Stimulated activated naive B cell treated with anti-CD40 and anti-IgM and Interleukin-4, amounts not matched to agents 10 μg/mL and 1 μg/mL and 100 μg/mL, for 72 hours (primary cell): ENCODE measurements around the gene NDUFS8.
A peak's percentile ranks its signal among the peaks of the same experiment; 100 is the strongest.

Experiments
- ATAC-seq, 2 donors: fragments of 150-1000 bp; cut with Tn5 transposase; replicated peaks; 2 replicates each; pipeline ENCODE4 v1.10.0; 2021; ENCODE audit warnings: moderate library complexity in 1 of 2
- DNase-seq: peaks from one replicate; pipeline ENCODE4 v3.0.0; 2021
- H3K27ac Mint-ChIP-seq: one replicate; pipeline ENCODE4 v1.8.0; 2022; ENCODE audit warnings: mild to moderate bottlenecking, mixed read lengths
- H3K27me3 Mint-ChIP-seq, 2 donors: one replicate each; pipeline ENCODE4 v1.8.0; 2022; ENCODE audit warnings: mixed read lengths in 2 of 2
- H3K36me3 Mint-ChIP-seq, 2 donors: one replicate each; pipeline ENCODE4 v1.8.0; 2022; ENCODE audit warnings: mixed read lengths in 2 of 2, mild to moderate bottlenecking in 1 of 2
- H3K4me1 Mint-ChIP-seq, 2 donors: one replicate each; pipeline ENCODE4 v1.8.0; 2022; ENCODE audit warnings: mixed read lengths in 2 of 2, mild to moderate bottlenecking in 1 of 2
- H3K4me3 Mint-ChIP-seq, 2 donors: one replicate each; pipeline ENCODE4 v1.8.0; 2022; ENCODE audit warnings: mild to moderate bottlenecking in 2 of 2, mixed read lengths in 2 of 2, moderate library complexity in 1 of 2
- H3K9me3 Mint-ChIP-seq, 2 donors: one replicate each; pipeline ENCODE4 v1.8.0; 2022; ENCODE audit warnings: mixed read lengths in 2 of 2, mild to moderate bottlenecking in 1 of 2

NDUFS8 gene

GRCh38 chr11:67997475-67997921 is 33.0 kb upstream of the NDUFS8 start:
- no peak for DNase-seq
- no peak overlapping the region for H3K27ac Mint-ChIP-seq
- no peak for ATAC-seq
- H3K4me3 Mint-ChIP-seq: no peak overlapping the region
- peaks cover 39 to 41% of the 10 kb centered on the region in 2 donors for H3K36me3 Mint-ChIP-seq
- no peaks in the 10 kb centered on the region for H3K27me3 Mint-ChIP-seq
- peaks cover 43 to 78% of the 10 kb centered on the region in 2 donors for H3K4me1 Mint-ChIP-seq
- peaks cover 0 to 8% of the 10 kb centered on the region in 2 donors for H3K9me3 Mint-ChIP-seq

- H3K36me3 Mint-ChIP-seq: peaks cover 38 to 46% of the 10 kb centered on the region in 2 donors
- DNase-seq (no peak), ATAC-seq (peak in 1 of 2 donors; percentile 21)
- peak overlapping the region in 1 of 2 donors; percentile 26 for H3K4me3 Mint-ChIP-seq
- peaks cover 0 to 8% of the 10 kb centered on the region in 2 donors for H3K9me3 Mint-ChIP-seq
- no peaks in the 10 kb centered on the region for H3K27me3 Mint-ChIP-seq
- H3K27ac Mint-ChIP-seq: peak overlapping the region; percentile 79
- peaks cover 48 to 84% of the 10 kb centered on the region in 2 donors for H3K4me1 Mint-ChIP-seq
These were observed 32.1 kb upstream of the NDUFS8 start for GRCh38 chr11:67998150-67999045.

- no peak overlapping the region for H3K27ac Mint-ChIP-seq
- peaks cover 0 to 8% of the 10 kb centered on the region in 2 donors for H3K9me3 Mint-ChIP-seq
- no peak for ATAC-seq
- DNase-seq: no peak
- H3K4me3 Mint-ChIP-seq: no peak overlapping the region
- H3K36me3 Mint-ChIP-seq: peaks cover 32 to 40% of the 10 kb centered on the region in 2 donors
- no peaks in the 10 kb centered on the region for H3K27me3 Mint-ChIP-seq
- H3K4me1 Mint-ChIP-seq: peaks cover 47 to 80% of the 10 kb centered on the region in 2 donors
These were observed 31.3 kb upstream of the NDUFS8 start for GRCh38 chr11:67999201-67999629.

GRCh38 chr11:67999704-68000103 is 30.8 kb upstream of the NDUFS8 start:
- H3K9me3 Mint-ChIP-seq: peaks cover 0 to 8% of the 10 kb centered on the region in 2 donors
- H3K4me1 Mint-ChIP-seq: peaks cover 44 to 80% of the 10 kb centered on the region in 2 donors
- no peak for ATAC-seq
- H3K27me3 Mint-ChIP-seq: no peaks in the 10 kb centered on the region
- DNase-seq: no peak
- H3K27ac Mint-ChIP-seq: peak overlapping the region; percentile 84
- no peak overlapping the region for H3K4me3 Mint-ChIP-seq
- H3K36me3 Mint-ChIP-seq: peaks cover 29 to 37% of the 10 kb centered on the region in 2 donors

- H3K4me3 Mint-ChIP-seq: peak overlapping the region; percentile 87 to 89
- no peaks in the 10 kb centered on the region for H3K27me3 Mint-ChIP-seq
- DNase-seq (peak; percentile 52), ATAC-seq (peak; percentile 39 to 43)
- peak overlapping the region; percentile 97 for H3K27ac Mint-ChIP-seq
- no peaks in the 10 kb centered on the region for H3K9me3 Mint-ChIP-seq
- peaks cover 37 to 75% of the 10 kb centered on the region in 2 donors for H3K4me1 Mint-ChIP-seq
- peaks cover 16 to 24% of the 10 kb centered on the region in 2 donors for H3K36me3 Mint-ChIP-seq
These were observed 27.9 kb upstream of the NDUFS8 start for GRCh38 chr11:68002575-68002937.

- Mint-ChIP-seq H3K4me3 (peak overlapping the region; percentile 87 to 89), H3K27me3 (no peaks in the 10 kb centered on the region), H3K36me3 (peaks cover 13 to 18% of the 10 kb centered on the region in 2 donors), H3K4me1 (peaks cover 33 to 68% of the 10 kb centered on the region in 2 donors), H3K9me3 (no peaks in the 10 kb centered on the region), H3K27ac (peak overlapping the region; percentile 97)
- ATAC-seq: peak; percentile 68 to 73
- peak; percentile 60 for DNase-seq
These were observed 27.3 kb upstream of the NDUFS8 start for GRCh38 chr11:68002938-68003845.

- Mint-ChIP-seq H3K9me3 (no peaks in the 10 kb centered on the region), H3K4me3 (peak within 1 kb of the TSS; percentile 87 to 89), H3K27me3 (no peaks in the 10 kb centered on the region), H3K4me1 (peaks cover 34 to 65% of the 10 kb centered on the region in 2 donors), H3K27ac (peak within 1 kb of the TSS; percentile 97), H3K36me3 (peaks cover 5 to 10% of the 10 kb centered on the region in 2 donors)
- DNase-seq (peak; percentile 82), ATAC-seq (peak; percentile 79 to 84)
These were observed 26.5 kb upstream of the NDUFS8 start, which contains the start of gene UNC93B1 for GRCh38 chr11:68003846-68004550. Gene UNC93B1 (minus strand): TSS chr11:68004097. CDS start chr11:68004043, 54 bp downstream.

- peaks cover 5 to 10% of the 10 kb centered on the region in 2 donors for H3K36me3 Mint-ChIP-seq
- H3K27ac Mint-ChIP-seq: peak overlapping the region; percentile 65
- H3K9me3 Mint-ChIP-seq: no peaks in the 10 kb centered on the region
- no peak for ATAC-seq
- no peaks in the 10 kb centered on the region for H3K27me3 Mint-ChIP-seq
- DNase-seq: no peak
- peaks cover 38 to 65% of the 10 kb centered on the region in 2 donors for H3K4me1 Mint-ChIP-seq
- peak overlapping the region; percentile 79 to 87 for H3K4me3 Mint-ChIP-seq
These were observed 25.7 kb upstream of the NDUFS8 start for GRCh38 chr11:68004551-68005335.

GRCh38 chr11:68006606-68007166 is 23.8 kb upstream of the NDUFS8 start:
- peaks cover 47 to 71% of the 10 kb centered on the region in 2 donors for H3K4me1 Mint-ChIP-seq
- no peak overlapping the region for H3K4me3 Mint-ChIP-seq
- H3K9me3 Mint-ChIP-seq: no peaks in the 10 kb centered on the region
- DNase-seq: no peak
- no peaks in the 10 kb centered on the region for H3K27me3 Mint-ChIP-seq
- peaks cover 5 to 10% of the 10 kb centered on the region in 2 donors for H3K36me3 Mint-ChIP-seq
- H3K27ac Mint-ChIP-seq: peak overlapping the region; percentile 87
- no peak for ATAC-seq

GRCh38 chr11:68007498-68008380 is 22.7 kb upstream of the NDUFS8 start:
- H3K4me1 Mint-ChIP-seq: peaks cover 40 to 62% of the 10 kb centered on the region in 2 donors
- H3K9me3 Mint-ChIP-seq: no peaks in the 10 kb centered on the region
- no peak overlapping the region for H3K4me3 Mint-ChIP-seq
- H3K36me3 Mint-ChIP-seq: peaks cover 1 to 3% of the 10 kb centered on the region in 2 donors
- H3K27ac Mint-ChIP-seq: no peak overlapping the region
- no peaks in the 10 kb centered on the region for H3K27me3 Mint-ChIP-seq
- DNase-seq (no peak), ATAC-seq (no peak)

GRCh38 chr11:68008381-68009337 is 21.8 kb upstream of the NDUFS8 start:
- Mint-ChIP-seq H3K9me3 (no peaks in the 10 kb centered on the region), H3K36me3 (peaks cover 0 to 1% of the 10 kb centered on the region in 2 donors), H3K4me1 (peaks cover 37 to 59% of the 10 kb centered on the region in 2 donors), H3K27me3 (no peaks in the 10 kb centered on the region), H3K27ac (peak overlapping the region; percentile 86), H3K4me3 (peak overlapping the region; percentile 61 to 72)
- DNase-seq (no peak), ATAC-seq (peak; percentile 15 to 26)
